ENCODE data around the gene KRT7. TPM values are rescaled to one million over a fixed set of nuclear protein-coding genes. Genes with fewer than 3 reads are reported as not detected.

The KRT7 gene
- polyA plus RNA-seq (ENCODE audit: insufficient read length in 3 of 3) = 10 to 100 TPM; 37.4 to 64.1 (median 42.0) TPM
- long read RNA-seq, donor 1, partial matches to known transcripts = 0 of 2 reads
- long read RNA-seq, donor 1, other reads (novel, unspliced or antisense) = 0 of 2 reads
- long read RNA-seq, donor 2, transcript KRT7-201 (9 exons, 1,754 nt) = major isoform, 7 of 8 reads
- long read RNA-seq, donor 2, partial matches to known transcripts = 0 of 8 reads
- long read RNA-seq, donor 2, other reads (novel, unspliced or antisense) = 0 of 8 reads
- long read RNA-seq, donor 3, transcript KRT7-201 (9 exons, 1,754 nt) = major isoform, 19 of 44 reads
- long read RNA-seq, donor 3, partial matches to known transcripts = 25 of 44 reads
- long read RNA-seq, donor 3, other reads (novel, unspliced or antisense) = 0 of 44 reads
- long read RNA-seq, donor 4, transcript KRT7-201 (9 exons, 1,754 nt) = major isoform, 12 of 25 reads
- long read RNA-seq, donor 4, partial matches to known transcripts = 13 of 25 reads
- long read RNA-seq, donor 4, other reads (novel, unspliced or antisense) = 0 of 25 reads
- long read RNA-seq, donor 5 = 0 reads
- long read RNA-seq, donor 6, partial matches to known transcripts = 6 of 9 reads
- long read RNA-seq, donor 6, other reads (novel, unspliced or antisense) = 0 of 9 reads
- long read RNA-seq, donor 7, transcript KRT7-201 (9 exons, 1,754 nt) = major isoform, 7 of 16 reads
- long read RNA-seq, donor 7, partial matches to known transcripts = 9 of 16 reads
- long read RNA-seq, donor 7, other reads (novel, unspliced or antisense) = 0 of 16 reads
- long read RNA-seq, donor 8, transcript KRT7-201 (9 exons, 1,754 nt) = major isoform, 21 of 53 reads
- long read RNA-seq, donor 8, partial matches to known transcripts = 32 of 53 reads
- long read RNA-seq, donor 8, other reads (novel, unspliced or antisense) = 0 of 53 reads
- long read RNA-seq, donor 9, transcript KRT7-201 (9 exons, 1,754 nt) = major isoform, 16 of 23 reads
- long read RNA-seq, donor 9, partial matches to known transcripts = 7 of 23 reads
- long read RNA-seq, donor 9, other reads (novel, unspliced or antisense) = 0 of 23 reads
- long read RNA-seq, donor 10, transcript KRT7-201 (9 exons, 1,754 nt) = major isoform, 16 of 29 reads
- long read RNA-seq, donor 10, partial matches to known transcripts = 13 of 29 reads
- long read RNA-seq, donor 10, other reads (novel, unspliced or antisense) = 0 of 29 reads
- long read RNA-seq, donor 11, partial matches to known transcripts = 7 of 12 reads
- long read RNA-seq, donor 11, other reads (novel, unspliced or antisense) = 0 of 12 reads
- long read RNA-seq, donor 12, partial matches to known transcripts = 9 of 14 reads
- long read RNA-seq, donor 12, other reads (novel, unspliced or antisense) = 0 of 14 reads
- long read RNA-seq, donor 13 = 0 reads
- long read RNA-seq, donor 14, transcript KRT7-201 (9 exons, 1,754 nt) = major isoform, 11 of 21 reads
- long read RNA-seq, donor 14, partial matches to known transcripts = 10 of 21 reads
- long read RNA-seq, donor 14, other reads (novel, unspliced or antisense) = 0 of 21 reads
- long read RNA-seq, donor 15, partial matches to known transcripts = 7 of 8 reads
- long read RNA-seq, donor 15, other reads (novel, unspliced or antisense) = 0 of 8 reads
- long read RNA-seq, donor 16, transcript KRT7-201 (9 exons, 1,754 nt) = major isoform, 48 of 128 reads
- long read RNA-seq, donor 16, partial matches to known transcripts = 79 of 128 reads
- long read RNA-seq, donor 16, other reads (novel, unspliced or antisense) = 0 of 128 reads

DNA sequence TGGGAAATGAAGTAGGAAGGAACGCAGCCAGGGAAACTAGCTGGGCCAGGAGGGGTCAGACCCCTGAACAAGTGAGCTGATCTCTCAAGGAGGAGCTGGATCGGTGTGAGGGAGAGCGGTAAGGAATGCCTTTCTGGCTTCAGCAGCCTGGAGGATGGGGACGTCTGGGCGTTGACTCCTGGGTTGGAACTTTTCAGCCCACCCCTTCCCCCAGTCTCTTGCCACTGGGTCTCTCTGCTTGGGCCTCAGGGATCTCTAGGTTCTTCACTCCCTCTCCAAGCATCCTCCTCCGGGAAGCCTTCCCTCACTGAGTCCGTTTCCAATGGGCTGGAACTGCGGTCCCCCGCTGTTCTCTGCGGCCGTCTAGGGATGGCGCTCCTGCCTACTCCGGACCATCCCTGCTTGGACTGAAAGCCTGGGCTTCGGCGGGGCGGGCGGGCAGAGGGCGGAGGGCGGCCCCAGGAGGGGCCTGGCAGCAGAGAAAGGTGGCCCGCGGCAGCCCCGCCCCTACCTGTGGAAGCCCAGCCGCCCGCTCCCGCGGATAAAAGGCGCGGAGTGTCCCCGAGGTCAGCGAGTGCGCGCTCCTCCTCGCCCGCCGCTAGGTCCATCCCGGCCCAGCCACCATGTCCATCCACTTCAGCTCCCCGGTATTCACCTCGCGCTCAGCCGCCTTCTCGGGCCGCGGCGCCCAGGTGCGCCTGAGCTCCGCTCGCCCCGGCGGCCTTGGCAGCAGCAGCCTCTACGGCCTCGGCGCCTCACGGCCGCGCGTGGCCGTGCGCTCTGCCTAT is at the start of gene KRT7:
KRT7 (plus strand) TSS at position 570 of the 788 bp plus-strand sequence; CDS start at position 624, 54 bp downstream.
- DNase-seq (ENCODE audit: extremely low read depth in 1 of 11, low read depth in 9 of 11, low spot score in 4 of 11) = no peak

DNA sequence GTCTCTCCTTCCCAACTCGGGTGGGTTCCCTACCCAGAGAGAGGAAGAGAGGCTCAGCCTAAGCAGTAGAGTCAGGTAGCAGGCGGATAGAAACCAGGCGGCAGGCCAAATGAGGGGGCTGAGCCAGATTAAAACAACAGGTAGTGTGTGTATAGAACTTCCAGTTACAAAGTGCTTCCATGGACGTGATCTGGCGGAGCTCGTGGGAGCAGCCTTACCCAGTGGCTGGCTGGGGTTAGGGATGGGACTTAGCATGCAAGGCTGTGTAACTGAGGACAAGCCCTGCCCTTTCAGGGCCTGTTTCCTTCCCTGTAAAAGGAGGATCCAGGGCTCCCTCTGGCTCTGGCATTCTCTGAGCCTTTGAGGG is 49.5 kb upstream of the KRT7 start:
- no peak for DNase-seq (ENCODE audit: extremely low read depth in 1 of 11, low read depth in 9 of 11, low spot score in 4 of 11)

DNA sequence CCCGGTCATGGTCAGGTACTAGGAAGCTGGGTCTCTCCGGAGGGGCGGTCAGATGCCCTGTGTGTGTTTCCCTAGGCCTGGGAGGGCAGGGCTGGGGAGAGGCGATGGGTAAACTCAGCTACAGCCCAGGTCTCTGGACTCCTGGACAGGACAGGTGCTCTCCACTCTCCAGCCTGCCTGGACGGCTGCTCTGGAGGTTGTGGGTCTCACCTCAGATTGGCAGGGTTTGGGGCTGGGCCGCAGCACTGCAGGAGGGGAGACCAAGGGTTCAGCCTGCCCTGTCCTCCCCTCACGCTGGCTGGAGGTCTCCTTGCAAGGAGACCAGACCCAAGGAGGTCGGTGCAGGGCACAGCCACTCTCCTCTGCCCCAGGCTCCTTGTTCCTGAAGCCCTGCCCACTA is 49.1 kb upstream of the KRT7 start:
- no peak for DNase-seq (ENCODE audit: extremely low read depth in 1 of 11, low read depth in 9 of 11, low spot score in 4 of 11)

DNA sequence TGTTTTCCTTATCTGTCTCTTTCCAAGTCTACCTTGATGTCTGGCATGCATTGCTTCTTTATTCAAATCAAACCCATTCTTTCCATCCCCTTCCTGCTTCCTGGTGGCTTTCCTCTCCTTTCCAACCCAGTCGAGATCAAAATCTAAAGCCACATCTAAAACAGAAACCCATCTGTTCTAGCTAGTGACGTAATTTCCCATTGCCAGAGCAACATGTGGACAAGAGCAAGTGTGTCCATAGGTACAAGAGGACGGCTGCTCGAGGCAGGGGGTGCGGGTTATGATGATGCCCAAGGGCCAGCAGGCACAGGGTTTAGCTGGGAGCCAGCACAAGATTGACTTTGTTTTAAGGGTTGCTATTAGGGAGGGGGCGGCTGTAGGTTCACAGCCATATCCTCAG is 48.2 kb upstream of the KRT7 start:
- no peak for DNase-seq (ENCODE audit: extremely low read depth in 1 of 11, low read depth in 9 of 11, low spot score in 4 of 11)

DNA sequence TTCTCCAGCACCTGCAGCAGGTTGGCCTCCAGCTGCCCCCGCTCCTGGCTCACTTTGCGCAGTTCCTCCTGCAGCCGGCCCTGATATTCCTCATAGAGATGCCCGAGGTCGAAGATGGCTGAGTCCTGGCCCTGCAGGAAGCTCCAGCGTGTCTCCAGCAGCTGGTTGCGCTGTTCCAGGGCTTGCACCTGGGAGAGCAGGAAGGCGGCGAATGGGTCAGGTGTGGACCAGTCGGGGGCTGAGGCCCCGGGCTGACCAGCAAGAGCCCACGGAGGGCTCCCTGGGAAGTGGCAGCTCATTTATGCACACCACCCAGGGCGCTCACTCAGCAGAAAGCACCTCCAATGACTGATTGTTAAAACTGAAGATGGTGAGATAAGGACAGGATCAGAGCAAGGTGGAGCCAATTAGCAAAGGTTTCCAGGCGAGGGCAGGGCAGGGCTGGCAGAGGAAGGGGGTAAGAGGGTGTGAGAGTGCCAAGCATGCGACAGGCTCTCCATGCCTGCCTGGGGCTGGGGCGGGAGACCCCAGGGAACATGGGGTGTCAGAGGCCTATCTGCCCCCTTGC is 47.6 kb upstream of the KRT7 start:
- no peak for DNase-seq (ENCODE audit: extremely low read depth in 1 of 11, low read depth in 9 of 11, low spot score in 4 of 11)

DNA sequence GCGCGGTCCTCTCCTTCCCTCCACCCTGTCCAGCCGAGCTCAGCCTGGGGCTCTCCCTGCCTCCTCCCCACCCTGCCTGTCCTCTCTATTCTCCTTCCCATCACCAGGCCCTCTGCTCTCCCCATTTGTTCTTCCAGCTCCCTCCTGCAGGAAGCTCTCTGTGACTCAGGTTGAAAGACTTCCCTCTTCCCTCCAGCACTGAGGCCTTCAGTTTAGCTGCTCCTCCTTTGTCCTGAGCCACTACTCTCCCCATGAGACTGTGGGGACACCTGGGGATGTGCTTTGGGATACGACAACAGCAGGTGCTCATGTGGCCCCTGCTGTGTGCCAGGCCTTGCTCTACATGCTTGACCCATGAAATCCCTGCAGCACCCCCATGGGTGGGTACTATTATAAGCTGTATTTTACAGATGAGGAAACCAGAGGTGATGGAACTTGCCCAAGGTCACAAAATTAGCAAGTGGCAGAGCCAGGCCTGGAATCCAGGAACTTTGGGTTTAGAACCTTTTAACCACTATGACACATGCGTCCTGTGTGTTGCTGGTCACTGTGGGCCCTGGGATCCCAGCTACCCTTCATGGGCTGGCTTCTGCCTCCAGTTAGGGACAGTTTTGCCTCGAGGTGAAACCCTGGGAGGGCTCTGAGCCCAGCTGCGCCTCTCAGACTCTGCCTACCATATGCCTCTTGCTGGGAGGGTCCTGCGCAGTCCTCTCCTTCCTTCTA is 46.8 kb upstream of the KRT7 start:
- DNase-seq (ENCODE audit: extremely low read depth in 1 of 11, low read depth in 9 of 11, low spot score in 4 of 11) = no peak

DNA sequence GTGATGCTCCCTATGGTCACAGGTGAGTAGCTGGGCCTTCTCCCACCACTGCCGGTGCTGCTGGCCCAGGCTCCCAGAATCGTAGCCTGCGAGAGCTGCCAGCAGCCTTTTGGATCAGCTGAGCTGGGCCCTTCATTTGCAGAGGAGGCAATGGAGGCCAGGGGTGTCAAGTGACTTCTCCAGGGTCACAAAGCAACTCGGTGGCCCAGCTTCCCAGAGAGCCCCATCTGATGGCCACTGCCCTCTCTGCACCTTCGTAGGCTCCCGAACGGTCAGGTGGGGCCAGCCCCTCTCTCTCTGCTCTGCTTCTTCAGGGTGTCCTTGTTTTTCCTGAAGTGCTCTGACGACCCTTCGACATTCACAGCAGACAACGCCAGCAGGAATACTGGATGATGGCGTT is 45.8 kb upstream of the KRT7 start:
- DNase-seq (ENCODE audit: extremely low read depth in 1 of 11, low read depth in 9 of 11, low spot score in 4 of 11) = no peak

DNA sequence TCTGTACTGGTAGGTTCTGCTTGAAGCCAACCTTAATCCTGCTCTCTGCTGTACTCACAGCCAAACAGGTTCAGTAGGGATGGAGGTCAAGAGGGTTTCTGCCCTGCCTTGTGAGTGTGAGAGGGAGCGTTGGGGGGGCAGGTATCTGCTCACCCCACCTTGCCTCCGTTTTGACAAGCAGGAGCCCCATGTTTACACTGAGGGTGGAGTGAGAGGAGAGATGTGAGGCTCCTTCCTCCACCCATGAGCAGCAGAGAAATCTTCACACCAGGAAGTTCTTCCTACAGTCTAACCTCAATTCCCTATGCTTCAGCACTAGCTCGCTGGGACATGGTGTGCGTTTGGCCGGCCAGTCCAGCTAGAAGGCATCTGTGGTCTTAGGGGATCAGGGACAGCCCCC is 45.4 kb upstream of the KRT7 start:
- DNase-seq (ENCODE audit: extremely low read depth in 1 of 11, low read depth in 9 of 11, low spot score in 4 of 11) = no peak

DNA sequence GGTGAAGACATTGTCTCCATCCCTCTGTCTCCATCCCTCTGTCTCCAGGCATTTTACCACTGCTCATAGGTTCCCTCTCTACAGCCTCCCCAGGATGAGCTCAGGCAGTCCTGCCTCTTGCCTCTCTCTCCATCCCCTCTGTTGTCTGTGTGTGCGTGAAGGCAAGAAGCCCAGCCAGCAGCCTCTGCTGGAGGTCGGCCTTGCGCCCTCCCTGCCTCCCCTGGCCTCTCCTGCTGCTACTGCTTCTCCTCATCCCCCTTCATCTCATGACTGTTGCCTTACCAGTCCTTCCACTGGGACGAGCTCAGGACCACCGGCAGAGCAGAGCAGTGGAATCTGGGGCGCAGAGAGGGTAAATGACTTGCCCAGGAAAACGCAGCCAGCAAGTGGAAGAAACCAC is 44.4 kb upstream of the KRT7 start:
- DNase-seq (ENCODE audit: extremely low read depth in 1 of 11, low read depth in 9 of 11, low spot score in 4 of 11) = no peak

DNA sequence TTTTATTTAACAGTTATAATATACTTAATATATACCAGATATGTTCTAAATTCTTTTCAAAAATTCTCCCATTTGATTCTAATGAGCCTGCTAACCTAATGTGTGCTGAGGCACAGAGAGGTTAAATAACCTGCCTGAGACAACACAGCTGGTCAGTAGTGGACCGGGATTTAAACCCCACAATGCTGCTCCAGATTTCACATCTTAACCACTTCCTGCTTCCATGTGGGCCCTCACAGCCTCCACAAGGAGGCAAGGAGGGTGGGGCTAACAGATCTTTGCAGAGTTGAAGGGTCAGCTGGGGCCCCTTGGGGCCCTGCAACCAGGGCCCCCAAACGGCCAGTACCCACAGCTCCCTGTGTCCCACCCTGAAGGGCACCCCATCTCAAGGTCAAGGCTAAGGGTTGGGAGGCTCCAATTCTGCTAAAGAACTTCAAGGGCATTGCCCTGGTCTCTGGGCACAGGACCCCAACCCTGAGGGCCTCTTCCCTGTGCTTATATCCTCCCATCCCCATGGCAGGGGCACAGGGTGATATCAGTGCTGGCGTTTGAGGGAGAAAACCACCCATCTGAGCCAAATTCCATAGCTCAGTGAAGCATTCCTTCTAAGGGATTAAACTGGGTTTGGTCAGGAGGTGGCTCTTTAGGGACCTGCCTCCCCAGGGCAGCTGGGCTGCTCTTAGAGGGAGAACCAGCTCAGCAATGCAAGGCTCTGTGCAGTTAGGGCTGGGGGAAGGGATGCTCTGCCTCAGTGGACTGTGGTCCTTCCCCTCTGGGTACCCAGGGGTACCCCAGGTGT is 43.5 kb upstream of the KRT7 start:
- no peak for DNase-seq (ENCODE audit: extremely low read depth in 1 of 11, low read depth in 9 of 11, low spot score in 4 of 11)

DNA sequence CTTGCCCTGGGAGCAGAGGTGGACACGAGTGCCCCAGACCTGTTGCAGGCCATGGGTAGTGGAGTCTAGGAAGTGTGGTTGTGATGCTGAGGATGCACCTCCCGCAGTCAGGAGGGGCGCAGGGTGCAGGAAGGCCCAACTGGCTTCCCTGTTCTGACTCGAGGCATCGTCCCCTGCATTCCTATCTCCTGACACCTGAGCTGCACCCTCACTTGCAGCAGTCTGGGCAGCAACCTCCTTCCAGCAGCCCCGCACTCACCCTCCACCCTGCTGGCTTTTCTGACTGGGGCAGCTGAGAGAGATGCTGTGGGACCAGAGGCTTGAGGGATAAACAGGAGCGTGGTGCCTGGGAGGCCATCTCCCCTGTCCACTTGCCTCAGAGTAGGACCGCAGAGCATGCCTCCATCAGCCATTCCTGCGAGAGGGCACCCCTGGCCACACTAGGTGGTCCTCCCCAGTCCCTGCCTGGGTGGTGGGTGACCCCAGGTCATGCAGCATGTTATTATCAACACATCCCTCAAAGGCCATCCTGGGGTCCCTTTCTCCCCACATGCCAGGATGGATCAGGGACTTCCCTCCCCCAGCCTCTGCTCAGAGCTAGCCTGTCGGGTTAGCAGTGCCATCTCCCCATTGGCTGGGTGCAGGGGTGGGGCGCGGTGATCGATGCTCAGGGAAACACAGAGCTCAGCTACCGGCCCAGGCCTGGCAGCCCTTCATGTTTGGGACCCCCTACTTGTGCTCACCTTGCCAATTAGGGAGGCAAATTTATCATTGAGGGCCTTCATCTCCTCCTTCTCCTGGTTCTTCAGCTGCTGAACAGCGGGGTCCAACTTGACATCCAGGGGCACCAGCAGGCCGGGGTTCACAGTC is 41.9 kb upstream of the KRT7 start:
- no peak for DNase-seq (ENCODE audit: extremely low read depth in 1 of 11, low read depth in 9 of 11, low spot score in 4 of 11)

DNA sequence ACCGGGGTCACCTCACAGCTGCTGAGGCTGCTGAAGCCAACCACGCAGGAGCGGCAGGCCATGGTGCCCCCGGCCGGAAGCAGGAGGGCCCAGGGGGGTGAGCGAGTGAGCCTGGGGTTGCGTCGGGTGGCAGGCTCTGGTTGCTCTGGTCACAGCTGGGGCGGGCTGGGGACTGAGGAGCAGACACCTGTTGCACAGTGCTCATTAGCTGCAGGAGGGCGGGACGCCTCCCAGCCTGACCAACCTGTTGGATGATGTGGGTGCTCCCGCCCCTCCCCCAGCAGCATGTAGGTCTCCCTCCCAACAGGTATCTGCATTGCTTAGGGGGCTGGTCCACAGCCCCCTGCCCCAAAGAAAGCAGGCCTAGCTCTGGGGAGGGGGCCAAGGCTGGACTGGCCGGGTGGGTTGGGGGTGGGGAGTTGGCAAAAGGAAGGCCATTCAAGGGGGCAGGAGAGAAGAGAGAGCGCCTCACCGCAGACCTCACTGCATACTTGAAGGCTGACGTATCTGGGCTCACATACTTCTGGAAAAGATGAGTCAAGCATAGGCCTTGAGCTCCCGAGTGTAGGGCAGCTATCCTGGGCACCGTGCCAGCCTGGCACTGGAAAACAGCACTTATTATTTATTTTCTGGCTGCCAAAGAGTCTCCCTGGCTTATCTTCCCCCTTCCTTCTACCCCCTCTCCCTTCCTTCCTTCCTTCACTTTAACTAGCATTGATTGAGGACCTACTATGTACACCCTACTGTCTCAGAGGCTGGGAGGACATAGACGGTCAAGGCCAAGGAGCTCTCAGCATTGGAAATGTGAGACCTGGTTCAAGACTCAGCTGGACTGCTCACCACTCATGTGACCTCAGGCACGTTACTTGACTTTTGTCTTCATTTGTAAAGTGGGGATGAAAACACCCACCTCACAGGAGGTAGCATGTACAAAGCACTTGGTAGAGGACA is 40.9 kb upstream of the KRT7 start, which contains the start of gene KRT80:
KRT80 (minus strand) TSS at position 174 of the 951 bp plus-strand sequence; CDS start at position 62, 112 bp downstream.
- DNase-seq (ENCODE audit: extremely low read depth in 1 of 11, low read depth in 9 of 11, low spot score in 4 of 11) = peak in 4 of 11 donors; percentile 39 to 67 (median 60)

DNA sequence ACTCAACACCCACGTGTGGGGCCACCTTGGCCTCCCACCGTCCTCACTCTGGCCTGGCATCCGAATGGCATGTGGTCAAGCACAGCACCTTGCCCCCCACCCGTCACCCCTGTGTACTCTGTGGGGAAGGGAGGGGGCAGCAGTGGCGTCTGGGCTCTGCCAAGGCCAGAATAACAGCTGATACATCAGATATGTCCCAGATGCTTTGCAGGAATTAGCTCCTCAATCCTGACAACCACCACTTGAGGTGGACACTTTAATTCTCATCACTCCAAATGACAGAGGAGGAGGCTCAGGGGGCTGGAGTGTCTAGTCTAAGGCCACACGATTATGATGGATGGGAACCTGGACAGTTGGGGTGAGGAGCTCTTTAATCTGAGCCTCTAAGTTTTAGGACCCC is 39.5 kb upstream of the KRT7 start:
- no peak for DNase-seq (ENCODE audit: extremely low read depth in 1 of 11, low read depth in 9 of 11, low spot score in 4 of 11)

DNA sequence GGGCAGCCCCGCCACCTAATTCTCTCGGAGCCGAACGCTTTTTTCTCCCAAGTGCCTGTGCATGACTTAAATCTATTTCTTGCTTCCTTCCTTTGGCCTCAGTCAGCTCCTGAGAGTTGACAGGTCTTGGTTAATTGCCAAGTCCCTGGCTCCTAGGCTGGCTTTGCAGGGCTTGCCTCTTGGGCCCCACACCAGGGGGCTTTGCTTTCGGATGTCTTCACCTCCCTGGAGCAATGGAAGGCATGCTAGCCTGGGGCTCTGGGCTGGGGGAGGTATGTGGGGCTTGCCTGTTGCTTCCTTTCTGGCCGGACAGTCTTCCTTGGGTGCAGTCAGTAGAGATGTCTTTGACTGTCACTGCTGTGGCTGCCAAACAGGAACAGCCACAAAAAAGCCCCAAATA is 39.1 kb upstream of the KRT7 start:
- no peak for DNase-seq (ENCODE audit: extremely low read depth in 1 of 11, low read depth in 9 of 11, low spot score in 4 of 11)
